HepG2 (cell line): ENCODE results near the gene TP73. TPM values are rescaled to one million over a fixed set of nuclear protein-coding genes. Genes with fewer than 3 reads are reported as not detected.
A peak's percentile ranks its signal among the peaks of the same experiment; 100 is the strongest.

Experiments used
- ATAC-seq: fragments of 200-7000 bp; cut with Tn5 transposase; 3 replicates; pipeline ENCODE4 v1.9.1; 2020; ENCODE audit warnings: mild to moderate bottlenecking, moderate library complexity
- BruUV-seq: library from RNA; stranded (reverse); fragments of 400-500 nt; replicated peaks from 2 replicates; lab custom pipeline; 2021; lab: Mats Ljungman, UMichigan
- CTCF ChIA-PET: fragments of 300-600 bp; formaldehyde crosslinking; extraction: SDS; loops from one replicate; lab custom pipeline; 2021; ENCODE audit warnings: low total read pairs, inconsistent platforms, low intra/inter-chr PET ratio; lab: Yijun Ruan, JAX
- POLR2A ChIA-PET: fragments of 350-600 bp; sonication (Branson Sonifier 250); formaldehyde crosslinking; loops from one replicate; lab custom pipeline; 2020; ENCODE audit warnings: antibody characterized with exemption, inconsistent platforms; lab: Yijun Ruan, JAX
- DNase-seq: peaks from one replicate; pipeline ENCODE4 v3.0.0-alpha.2; 2015; ENCODE audit warnings: low spot score
- FAIRE-seq: peaks from 3 replicates; lab custom pipeline; 2011; peaks lifted over from hg19 to GRCh38; lab: Jason Lieb, UNC
- H2AFZ ChIP-seq: one replicate; pipeline ENCODE4 v1.6.1; 2011; ENCODE audit warnings: low read length, inconsistent platforms
- H3K27ac ChIP-seq: fragments of 300-600 bp; 3 replicates; pipeline ENCODE4 v1.8.0; 2011; ENCODE audit warnings: mixed run types, mild to moderate bottlenecking, mixed read lengths, low read length, inconsistent platforms; ENCODE audit not compliant: insufficient read depth; ENCODE audit errors: extremely low read length
- H3K27me3 ChIP-seq, 2 experiments: fragments of 200-600 bp in 1 of 2; 2 replicates in 1 of 2; 3 replicates in 1 of 2; pipeline versions ENCODE4 v1.6.0 to v1.8.0; 2011; ENCODE audit warnings: low read length in 2 of 2, mild to moderate bottlenecking in 2 of 2, moderate library complexity in 2 of 2, inconsistent platforms in 1 of 2; ENCODE audit not compliant: insufficient read depth in 2 of 2, control insufficient read depth in 1 of 2
- H3K36me3 ChIP-seq, 2 experiments: fragments of 200-600 bp in 1 of 2; replicated peaks in 1 of 2; 2 replicates in 1 of 2; 3 replicates in 1 of 2; pipeline versions ENCODE4 v1.5.1 to v1.8.0; 2011; ENCODE audit warnings: low read length in 2 of 2, inconsistent platforms in 1 of 2; ENCODE audit not compliant: insufficient read depth in 2 of 2, control insufficient read depth in 1 of 2
- H3K4me1 ChIP-seq: 2 replicates; pipeline ENCODE4 v1.5.1; 2012; ENCODE audit warnings: low read length, inconsistent platforms; ENCODE audit not compliant: insufficient read depth
- H3K4me2 ChIP-seq: 2 replicates; pipeline ENCODE4 v1.6.0; 2011; ENCODE audit warnings: low read depth, low read length, inconsistent platforms
- H3K4me3 ChIP-seq, 3 experiments: fragments of 200-600 bp in 1 of 3; sonication (generic), shearing (Covaris generic) in 1 of 3; replicated peaks in 1 of 3; 2 replicates each; pipeline ENCODE4 v1.5.1; 2011 to 2016; ENCODE audit warnings: low read length in 3 of 3, inconsistent platforms in 2 of 3, low read depth in 2 of 3, mild to moderate bottlenecking in 2 of 3, control low read depth in 1 of 3, mixed read lengths in 1 of 3; ENCODE audit not compliant: insufficient read depth in 1 of 3
- H3K79me2 ChIP-seq: one replicate; pipeline ENCODE4 v1.6.1; 2011; ENCODE audit warnings: low read length, inconsistent platforms; ENCODE audit not compliant: insufficient read depth
- H3K9ac ChIP-seq: 2 replicates; pipeline ENCODE4 v1.6.0; 2011; ENCODE audit warnings: mild to moderate bottlenecking, low read depth, low read length, inconsistent platforms; ENCODE audit not compliant: insufficient read depth
- H3K9me3 ChIP-seq: 2 replicates; pipeline ENCODE4 v1.5.1; 2012; ENCODE audit warnings: mild to moderate bottlenecking, low read length
- H4K20me1 ChIP-seq: 2 replicates; pipeline ENCODE4 v1.6.0; 2011; ENCODE audit warnings: inconsistent platforms, mild to moderate bottlenecking, low read length, moderate library complexity; ENCODE audit not compliant: insufficient read depth
- GATAD1 ChIP-seq: IDR thresholded peaks from 2 replicates; pipeline ENCODE4 v1.6.1; 2016; ENCODE audit warnings: missing genetic modification reagents, missing compliant biosample characterization
- HNF4A ChIP-seq: sonication (generic); formaldehyde crosslinking; IDR thresholded peaks from 2 replicates; pipeline ENCODE4 v1.4.0; 2020; ENCODE audit warnings: missing genetic modification reagents
- LCORL ChIP-seq, 2 experiments: fragments of 450-650 bp in 1 of 2; sonication (generic) in 1 of 2; formaldehyde crosslinking in 1 of 2; IDR thresholded peaks; 2 replicates each; pipeline versions ENCODE4 v1.5.0 to v1.6.1; 2017 to 2020; ENCODE audit warnings: antibody characterized with exemption in 1 of 2, missing genetic modification reagents in 1 of 2
- RERE ChIP-seq: IDR thresholded peaks from 2 replicates; pipeline ENCODE4 v1.6.1; 2016; ENCODE audit warnings: low read depth, missing genetic modification reagents, missing compliant biosample characterization
- ZNF350 ChIP-seq: sonication (generic); formaldehyde crosslinking; IDR thresholded peaks from 2 replicates; pipeline ENCODE4 v1.4.0; 2020; ENCODE audit warnings: mild to moderate bottlenecking, low read depth, missing genetic modification reagents, borderline replicate concordance
- ZNF768 ChIP-seq: sonication (generic); formaldehyde crosslinking; IDR thresholded peaks from 2 replicates; pipeline ENCODE4 v1.4.0; 2020; ENCODE audit warnings: missing genetic modification reagents
- WGBS: methylation state at CpG from one replicate; pipeline ENCODE4 v1.1.6; 2017; ENCODE audit warnings: low lambda C conversion rate; 5-methylcytosine and 5-hydroxymethylcytosine counted together
- in situ Hi-C: cut with HindIII; loops from 2 replicates; pipeline ENCODE4 v1.10.0; 2017; ENCODE audit warnings: low pct_unique_long_range_greater_than_20kb; ENCODE audit not compliant: extremely low pct_ligation_motif_present
- intact Hi-C: fragments of 100-400 bp; cut with micrococcal nuclease; formaldehyde crosslinking; loops from one replicate; pipeline ENCODE4 v1.10.0; 2022; ENCODE audit not compliant: unreplicated experiment
- polyA plus RNA-seq, 8 experiments: library from polyadenylated mRNA; depleted of rRNA in 3 of 8; stranded (reverse) in 7 of 8; unstranded in 1 of 8; fragments of >200 nt; fragmentation: Illumina TruSeq in 4 of 8; extraction: Trizol in 4 of 8; gene quantifications; 2 replicates each; pipeline versions ENCODE4 v1.2.1 to v1.2.3, GENCODE V29; 2011 to 2016; ENCODE audit warnings: low read depth in 4 of 8, missing spikeins in 1 of 8, mixed read lengths in 1 of 8; ENCODE audit not compliant: insufficient read depth in 1 of 8
- total RNA-seq, 5 experiments: library from RNA; depleted of rRNA; stranded (reverse); fragments of >200 nt; fragmentation: Illumina TruSeq; extraction: Trizol; gene quantifications; 2 replicates each; pipeline ENCODE4 v1.2.3, GENCODE V29; 2016; ENCODE audit warnings: low read depth in 1 of 5
- TF ChIP-seq, protein P1 (sequence below): sonication (generic); formaldehyde crosslinking; IDR thresholded peaks from 2 replicates; pipeline ENCODE4 v1.4.0; 2020; ENCODE audit warnings: missing genetic modification reagents, mild to moderate bottlenecking, borderline replicate concordance

TP73 gene
- total and polyA plus RNA-seq, 2 of the 13 experiments (the other 11 are each of a cell fraction or from before 2014, with no cell fraction given) = 0.49 to 1.1 TPM

DNA sequence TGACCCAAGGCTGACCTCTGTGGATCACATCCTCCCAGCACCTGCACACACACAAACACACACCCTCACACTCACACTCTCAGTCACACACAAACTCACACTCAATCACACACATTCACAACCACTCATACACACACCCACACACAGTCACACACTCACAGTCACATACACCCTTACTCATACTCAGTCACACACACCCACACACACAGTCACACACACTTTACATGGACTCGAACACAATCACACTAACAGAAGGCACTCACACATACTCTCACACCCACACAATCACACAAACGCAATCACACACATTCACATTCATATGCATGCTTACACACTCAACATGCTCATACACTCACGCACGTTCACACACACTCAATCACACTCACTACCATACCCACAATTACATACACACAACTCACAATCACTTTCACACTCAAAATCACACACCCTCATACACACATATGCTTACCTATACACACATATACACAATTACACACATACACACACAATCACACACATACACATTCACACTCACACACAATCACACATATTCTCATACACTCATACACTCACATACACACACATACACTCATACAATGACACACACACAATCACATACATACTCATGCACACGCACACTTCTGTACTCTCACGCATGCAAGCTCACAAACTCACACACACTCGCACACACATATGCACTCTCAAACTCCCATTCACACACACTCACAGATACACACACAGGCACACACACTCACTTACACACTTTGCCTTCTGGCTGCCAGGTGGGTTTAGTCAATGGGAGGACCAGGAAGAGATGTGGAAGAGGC lies 47.1 kb upstream of the TP73 start (continued):
- TF ChIP-seq RERE (no peak), LCORL (IDR thresholded peaks at IDR 0.05) (peak; percentile 23; the same call in 1 of the 2 replicates), LCORL (CRISPR knock-in tag; IDR thresholded peaks at IDR 0.05) (no peak)

- intact Hi-C loops = no loop called here
- H3K4me3 ChIP-seq = no peak overlapping the region
- ChIA-PET POLR2A (no interaction called here), CTCF (no interaction called here)
- DNase-seq (no peak), ATAC-seq (no peak), FAIRE-seq (no peak)
- H3K79me2 ChIP-seq = no peaks in the 10 kb centered on the region
- TF ChIP-seq ZNF768 (peak; percentile 78; the same call in 1 of the 2 replicates), ZNF350 (CRISPR knock-in tag) (no peak), HNF4A (CRISPR knock-in tag) (0 out of 2 replicates have a peak, but pooled peaks have one; percentile 20), GATAD1 (CRISPR knock-in tag) (no peak)
- TF ChIP-seq, protein P1, sequence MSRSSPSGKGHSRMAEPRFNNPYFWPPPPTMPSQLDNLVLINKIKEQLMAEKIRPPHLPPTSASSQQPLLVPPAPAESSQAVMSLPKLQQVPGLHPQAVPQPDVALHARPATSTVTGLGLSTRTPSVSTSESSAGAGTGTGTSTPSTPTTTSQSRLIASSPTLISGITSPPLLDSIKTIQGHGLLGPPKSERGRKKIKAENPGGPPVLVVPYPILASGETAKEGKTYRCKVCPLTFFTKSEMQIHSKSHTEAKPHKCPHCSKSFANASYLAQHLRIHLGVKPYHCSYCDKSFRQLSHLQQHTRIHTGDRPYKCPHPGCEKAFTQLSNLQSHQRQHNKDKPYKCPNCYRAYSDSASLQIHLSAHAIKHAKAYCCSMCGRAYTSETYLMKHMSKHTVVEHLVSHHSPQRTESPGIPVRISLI = 0 out of 2 replicates have a peak, but pooled peaks have one; percentile 29
- H3K27me3 ChIP-seq = peaks cover 13 to 93% of the 10 kb centered on the region in 2 experiments
- no peak overlapping the region for H2AFZ ChIP-seq
- 30% methylated on average over 9 of the region's 23 CpGs for WGBS
- H3K36me3 ChIP-seq = no peaks in the 10 kb centered on the region
- no peak overlapping the region for H3K27ac ChIP-seq
- no peak overlapping the region for H3K4me2 ChIP-seq
- no peaks in the 10 kb centered on the region for H3K9me3 ChIP-seq
- H3K9ac ChIP-seq = no peak overlapping the region
- H3K4me1 ChIP-seq = peaks cover 24% of the 10 kb centered on the region
- BruUV-seq = no TSS peak
- in situ Hi-C loops = no loop called here
- 0 out of 2 replicates have a peak, but pooled peaks cover 6% of the 10 kb centered on the region for H4K20me1 ChIP-seq
These were observed 45.3 kb upstream of the TP73 start for GRCh38 chr1:3606779-3607702.
